AG04450 (cell line): ENCODE measurements around the gene DPP7. TPM values are rescaled to one million over a fixed set of nuclear protein-coding genes. Genes with fewer than 3 reads are reported as not detected.
"Not testable (repeated sequence)": the region's sequence is repeated elsewhere in the genome, so short reads cannot be mapped to it uniquely, and the experiment has no call there.

Experiments
- CTCF ChIA-PET: fragments of 300-600, 350-600 bp; formaldehyde crosslinking; extraction: SDS; loops from one replicate; lab custom pipeline; 2022; ENCODE audit warnings: antibody characterized with exemption, inconsistent platforms; lab: Charles Lee
- POLR2A ChIA-PET: fragments of 350-600 bp; formaldehyde crosslinking; extraction: SDS; loops from one replicate; lab custom pipeline; 2021; ENCODE audit warnings: antibody characterized with exemption, inconsistent platforms; lab: Yijun Ruan, JAX
- DNase-seq: peaks from one replicate; pipeline ENCODE4 v3.0.0-alpha.2; 2011; ENCODE audit warnings: low read depth, low spot score
- H3K27ac ChIP-seq: one replicate; pipeline ENCODE4 v1.5.1; 2012; ENCODE audit warnings: low read depth, low read length, control low read depth
- H3K27me3 ChIP-seq: one replicate; pipeline ENCODE4 v1.6.0; 2012; ENCODE audit warnings: low read length; ENCODE audit not compliant: control insufficient read depth, insufficient read depth
- H3K4me3 ChIP-seq: 2 replicates; pipeline ENCODE4 v1.5.1; 2011; ENCODE audit warnings: mild to moderate bottlenecking, low read depth, low read length, control low read depth
- H3K9me3 ChIP-seq: 2 replicates; pipeline ENCODE4 v1.5.1; 2012; ENCODE audit warnings: low read length; ENCODE audit not compliant: control insufficient read depth, insufficient read depth
- CTCF ChIP-seq: IDR thresholded peaks from 2 replicates; pipeline ENCODE4 v1.5.1; 2011; ENCODE audit warnings: low read depth, low read length, control low read depth, inconsistent platforms
- polyA plus RNA-seq: library from polyadenylated mRNA; depleted of rRNA; stranded (reverse); fragments of >200 nt; gene quantifications from 2 replicates; pipeline ENCODE4 v1.2.3, GENCODE V29; 2011

DPP7 gene
- polyA plus RNA-seq, 1 experiment: 30.6 TPM

- Histone ChIP-seq H3K27ac (no peak within 1 kb of the TSS), H3K4me3 (no peak within 1 kb of the TSS)
Measured at GRCh38 chr9:137138722-137139467, 24.4 kb upstream of the DPP7 start, which contains the start of gene GRIN1. Gene GRIN1 (plus strand): TSS chr9:137139154. CDS start chr9:137139487, 333 bp downstream.

GRCh38 chr9:137138058-137138721 is 23.7 kb upstream of the DPP7 start:
- no peak for TF ChIP-seq CTCF
- ChIA-PET POLR2A (interaction anchor here (2.3 kb wide), 1 partner anchor 8 kb away, joined by 12 read pairs; no protein-coding TSS in a partner anchor), CTCF (interaction anchor here (0.6 to 1.0 kb wide), 2 partner anchors 9 to 14 kb away, joined by 3 to 11 read pairs; no protein-coding TSS in a partner anchor)
- Histone ChIP-seq H3K9me3 (no peaks in the 10 kb centered on the region; the same call in 1 of the 2 replicates), H3K27me3 (peaks cover 49% of the 10 kb centered on the region), H3K27ac (no peak overlapping the region), H3K4me3 (no peak overlapping the region)
- DNase-seq: no peak

More at GRCh38 chr9:137138722-137139467, 24.4 kb upstream of the DPP7 start, which contains the start of gene GRIN1:
- Histone ChIP-seq H3K9me3 (no peaks in the 10 kb centered on the region; the same call in 1 of the 2 replicates), H3K27me3 (peaks cover 52% of the 10 kb centered on the region)
- CTCF ChIA-PET: interaction anchor here (1.0 kb wide), 1 partner anchor 9 kb away, joined by 11 read pairs; no protein-coding TSS in a partner anchor
- no peak for TF ChIP-seq CTCF
- POLR2A ChIA-PET: interaction anchor here (2.3 kb wide), 1 partner anchor 9 kb away, joined by 12 read pairs; no protein-coding TSS in a partner anchor
- DNase-seq: no peak

GRCh38 chr9:137136881-137137607 is 22.5 kb upstream of the DPP7 start:
- DNase-seq: no peak

GRCh38 chr9:137136261-137136880 is 21.8 kb upstream of the DPP7 start:
- H3K9me3 ChIP-seq: no peaks in the 10 kb centered on the region; the same call in 1 of the 2 replicates
- no peak for DNase-seq
- H3K27me3 ChIP-seq: peaks cover 40% of the 10 kb centered on the region
- no peak for TF ChIP-seq CTCF
- no peak overlapping the region for H3K4me3 ChIP-seq
- CTCF ChIA-PET: interaction anchor here (0.6 kb wide), 1 partner anchor 89 kb away, joined by 4 read pairs; no protein-coding TSS in a partner anchor
- H3K27ac ChIP-seq: no peak overlapping the region
- POLR2A ChIA-PET: no interaction called here

More at GRCh38 chr9:137136881-137137607, 22.5 kb upstream of the DPP7 start:
- ChIA-PET POLR2A (no interaction called here), CTCF (interaction anchor here (0.6 kb wide), 1 partner anchor 90 kb away, joined by 4 read pairs; no protein-coding TSS in a partner anchor)
- H3K4me3 ChIP-seq: no peak overlapping the region
- no peaks in the 10 kb centered on the region; the same call in 1 of the 2 replicates for H3K9me3 ChIP-seq
- TF ChIP-seq CTCF: no peak
- peaks cover 44% of the 10 kb centered on the region for H3K27me3 ChIP-seq
- no peak overlapping the region for H3K27ac ChIP-seq

GRCh38 chr9:137135154-137135553 is 20.6 kb upstream of the DPP7 start:
- DNase-seq, POLR2A ChIA-PET, H3K9me3 ChIP-seq, H3K4me3 ChIP-seq, H3K27ac ChIP-seq: not testable (repeated sequence)
- peaks cover 32% of the 10 kb centered on the region for H3K27me3 ChIP-seq
- CTCF ChIA-PET: interaction anchor here (0.7 to 0.8 kb wide), 2 partner anchors 102 kb away, joined by 3 read pairs; no protein-coding TSS in a partner anchor
